HL-60 (cell line): ENCODE data around the gene CCDC24.

Experiments
- DNase-seq, 2 experiments: peaks; one replicate each; pipeline ENCODE4 v3.0.0-alpha.2; 2010 to 2020; ENCODE audit warnings: low read depth in 1 of 2, low spot score in 1 of 2
- H3K27ac ChIP-seq: fragments of 250-450 bp; sonication (Bioruptor Pico); replicated peaks from 2 replicates; pipeline ENCODE4 v1.5.1; 2020; ENCODE audit warnings: mild to moderate bottlenecking, moderate library complexity
- H3K27me3 ChIP-seq: fragments of 250-450 bp; sonication (Bioruptor Pico); 2 replicates; pipeline ENCODE4 v1.5.1; 2021; ENCODE audit warnings: mild to moderate bottlenecking, moderate library complexity; ENCODE audit not compliant: insufficient read depth, poor library complexity, severe bottlenecking
- H3K4me3 ChIP-seq: replicated peaks from 2 replicates; pipeline ENCODE4 v1.5.1; 2011; ENCODE audit warnings: mild to moderate bottlenecking, control low read depth, low read length; ENCODE audit not compliant: insufficient read depth
- GABPA ChIP-seq: IDR thresholded peaks from 2 replicates; pipeline ENCODE4 v1.6.1; 2012; ENCODE audit warnings: low read depth
- POLR2AphosphoS5 ChIP-seq: IDR thresholded peaks from 2 replicates; pipeline ENCODE4 v1.6.1; 2012; ENCODE audit warnings: low read depth
- SPI1 ChIP-seq: IDR thresholded peaks from 2 replicates; pipeline ENCODE4 v1.6.1; 2012; ENCODE audit warnings: low read depth, mild to moderate bottlenecking, borderline replicate concordance
- TF ChIP-seq, protein P1 (sequence below): IDR thresholded peaks from 2 replicates; pipeline ENCODE4 v1.6.1; 2012; ENCODE audit warnings: low read depth; ENCODE audit not compliant: insufficient replicate concordance
- TF ChIP-seq, protein P2 (sequence below): IDR thresholded peaks from one replicate; pipeline ENCODE4 v1.5.1; 2011; ENCODE audit warnings: low read length, control low read depth, inconsistent platforms; ENCODE audit not compliant: insufficient read depth

The CCDC24 gene

DNA sequence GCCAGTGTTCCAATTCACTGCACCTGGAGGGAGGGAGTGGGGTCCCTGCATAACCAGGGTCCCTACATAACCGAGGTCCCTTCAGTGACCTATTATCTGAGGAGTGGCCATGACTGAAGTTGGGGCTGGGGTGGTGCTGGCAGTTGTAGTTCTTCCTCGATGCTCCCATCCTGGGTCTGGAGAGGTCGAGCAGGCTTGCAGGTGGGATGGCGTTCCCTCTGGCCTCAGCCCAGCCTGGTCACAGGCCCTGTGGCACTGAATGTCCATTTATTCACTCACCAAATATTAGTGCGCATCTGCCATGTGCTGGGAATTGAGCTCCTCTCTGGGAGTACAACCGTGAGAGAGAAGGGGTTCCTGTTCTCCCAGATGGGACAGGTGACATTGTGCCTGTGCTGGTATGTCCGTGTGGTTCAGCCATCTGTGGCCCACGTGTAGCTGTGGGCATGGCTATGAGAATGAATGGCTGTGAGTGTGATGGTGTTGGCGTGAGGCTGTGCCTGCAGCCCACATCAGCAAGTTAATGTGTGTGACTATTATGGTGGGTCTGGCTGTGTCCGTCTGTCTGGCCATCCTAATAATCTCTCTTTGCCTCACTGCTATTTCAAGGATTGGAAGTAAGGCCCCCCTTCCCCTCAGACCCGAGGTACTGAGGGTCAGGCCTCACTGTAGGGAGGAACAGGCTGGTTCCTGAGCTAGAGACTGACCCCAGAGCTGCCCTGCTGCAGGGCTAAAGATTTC is 43.7 kb downstream of the CCDC24 start:
- no peak for DNase-seq
- Histone ChIP-seq H3K27me3 (no peaks in the 10 kb centered on the region), H3K27ac (no peak overlapping the region), H3K4me3 (no peak overlapping the region)
- no peak for TF ChIP-seq SPI1
- no peak for TF ChIP-seq GABPA
- TF ChIP-seq, protein P1, sequence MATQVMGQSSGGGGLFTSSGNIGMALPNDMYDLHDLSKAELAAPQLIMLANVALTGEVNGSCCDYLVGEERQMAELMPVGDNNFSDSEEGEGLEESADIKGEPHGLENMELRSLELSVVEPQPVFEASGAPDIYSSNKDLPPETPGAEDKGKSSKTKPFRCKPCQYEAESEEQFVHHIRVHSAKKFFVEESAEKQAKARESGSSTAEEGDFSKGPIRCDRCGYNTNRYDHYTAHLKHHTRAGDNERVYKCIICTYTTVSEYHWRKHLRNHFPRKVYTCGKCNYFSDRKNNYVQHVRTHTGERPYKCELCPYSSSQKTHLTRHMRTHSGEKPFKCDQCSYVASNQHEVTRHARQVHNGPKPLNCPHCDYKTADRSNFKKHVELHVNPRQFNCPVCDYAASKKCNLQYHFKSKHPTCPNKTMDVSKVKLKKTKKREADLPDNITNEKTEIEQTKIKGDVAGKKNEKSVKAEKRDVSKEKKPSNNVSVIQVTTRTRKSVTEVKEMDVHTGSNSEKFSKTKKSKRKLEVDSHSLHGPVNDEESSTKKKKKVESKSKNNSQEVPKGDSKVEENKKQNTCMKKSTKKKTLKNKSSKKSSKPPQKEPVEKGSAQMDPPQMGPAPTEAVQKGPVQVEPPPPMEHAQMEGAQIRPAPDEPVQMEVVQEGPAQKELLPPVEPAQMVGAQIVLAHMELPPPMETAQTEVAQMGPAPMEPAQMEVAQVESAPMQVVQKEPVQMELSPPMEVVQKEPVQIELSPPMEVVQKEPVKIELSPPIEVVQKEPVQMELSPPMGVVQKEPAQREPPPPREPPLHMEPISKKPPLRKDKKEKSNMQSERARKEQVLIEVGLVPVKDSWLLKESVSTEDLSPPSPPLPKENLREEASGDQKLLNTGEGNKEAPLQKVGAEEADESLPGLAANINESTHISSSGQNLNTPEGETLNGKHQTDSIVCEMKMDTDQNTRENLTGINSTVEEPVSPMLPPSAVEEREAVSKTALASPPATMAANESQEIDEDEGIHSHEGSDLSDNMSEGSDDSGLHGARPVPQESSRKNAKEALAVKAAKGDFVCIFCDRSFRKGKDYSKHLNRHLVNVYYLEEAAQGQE, result no peak
- TF ChIP-seq POLR2AphosphoS5, result no peak
- TF ChIP-seq, protein P2, sequence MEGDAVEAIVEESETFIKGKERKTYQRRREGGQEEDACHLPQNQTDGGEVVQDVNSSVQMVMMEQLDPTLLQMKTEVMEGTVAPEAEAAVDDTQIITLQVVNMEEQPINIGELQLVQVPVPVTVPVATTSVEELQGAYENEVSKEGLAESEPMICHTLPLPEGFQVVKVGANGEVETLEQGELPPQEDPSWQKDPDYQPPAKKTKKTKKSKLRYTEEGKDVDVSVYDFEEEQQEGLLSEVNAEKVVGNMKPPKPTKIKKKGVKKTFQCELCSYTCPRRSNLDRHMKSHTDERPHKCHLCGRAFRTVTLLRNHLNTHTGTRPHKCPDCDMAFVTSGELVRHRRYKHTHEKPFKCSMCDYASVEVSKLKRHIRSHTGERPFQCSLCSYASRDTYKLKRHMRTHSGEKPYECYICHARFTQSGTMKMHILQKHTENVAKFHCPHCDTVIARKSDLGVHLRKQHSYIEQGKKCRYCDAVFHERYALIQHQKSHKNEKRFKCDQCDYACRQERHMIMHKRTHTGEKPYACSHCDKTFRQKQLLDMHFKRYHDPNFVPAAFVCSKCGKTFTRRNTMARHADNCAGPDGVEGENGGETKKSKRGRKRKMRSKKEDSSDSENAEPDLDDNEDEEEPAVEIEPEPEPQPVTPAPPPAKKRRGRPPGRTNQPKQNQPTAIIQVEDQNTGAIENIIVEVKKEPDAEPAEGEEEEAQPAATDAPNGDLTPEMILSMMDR, result no peak

DNA sequence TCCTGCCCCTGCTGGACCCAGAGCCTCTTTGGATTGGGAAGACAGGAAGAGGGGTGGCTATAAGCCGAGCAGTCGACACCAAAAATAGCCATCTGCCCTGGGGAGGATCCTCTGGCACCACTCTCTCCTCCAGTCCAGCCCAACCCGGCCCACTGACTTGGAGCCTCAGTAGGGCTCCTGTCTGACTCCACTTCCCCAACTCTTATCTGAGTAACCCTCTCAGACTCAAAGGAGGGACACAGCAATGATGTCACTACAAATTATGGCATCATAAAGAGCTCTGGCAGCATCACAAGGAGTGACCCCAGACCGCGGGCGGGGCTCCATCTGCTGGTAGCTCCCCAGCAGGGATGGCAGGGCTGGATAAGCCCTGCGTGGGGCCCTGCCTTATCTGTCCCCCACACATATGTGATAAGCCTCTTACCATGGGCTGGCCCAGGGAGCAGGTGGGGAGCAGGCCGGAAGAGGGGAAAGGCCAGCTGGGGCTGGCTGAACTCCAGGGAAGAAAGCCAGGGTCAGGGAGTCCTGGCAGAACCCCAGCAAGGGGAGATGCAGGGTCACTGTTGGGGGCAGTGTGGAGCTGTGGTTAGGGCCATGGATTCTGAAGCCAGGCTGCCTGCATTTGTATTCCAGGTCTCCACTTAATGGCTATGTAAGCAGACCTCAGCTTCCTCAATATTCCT is 44.5 kb downstream of the CCDC24 start:
- H3K4me3 ChIP-seq, result no peak overlapping the region
- no peak for DNase-seq
- H3K27me3 ChIP-seq, result no peaks in the 10 kb centered on the region
- TF ChIP-seq, protein P2, result no peak
- no peak for TF ChIP-seq POLR2AphosphoS5
- TF ChIP-seq GABPA, result no peak
- no peak for TF ChIP-seq SPI1
- TF ChIP-seq, protein P1, result no peak
- no peak overlapping the region for H3K27ac ChIP-seq

DNA sequence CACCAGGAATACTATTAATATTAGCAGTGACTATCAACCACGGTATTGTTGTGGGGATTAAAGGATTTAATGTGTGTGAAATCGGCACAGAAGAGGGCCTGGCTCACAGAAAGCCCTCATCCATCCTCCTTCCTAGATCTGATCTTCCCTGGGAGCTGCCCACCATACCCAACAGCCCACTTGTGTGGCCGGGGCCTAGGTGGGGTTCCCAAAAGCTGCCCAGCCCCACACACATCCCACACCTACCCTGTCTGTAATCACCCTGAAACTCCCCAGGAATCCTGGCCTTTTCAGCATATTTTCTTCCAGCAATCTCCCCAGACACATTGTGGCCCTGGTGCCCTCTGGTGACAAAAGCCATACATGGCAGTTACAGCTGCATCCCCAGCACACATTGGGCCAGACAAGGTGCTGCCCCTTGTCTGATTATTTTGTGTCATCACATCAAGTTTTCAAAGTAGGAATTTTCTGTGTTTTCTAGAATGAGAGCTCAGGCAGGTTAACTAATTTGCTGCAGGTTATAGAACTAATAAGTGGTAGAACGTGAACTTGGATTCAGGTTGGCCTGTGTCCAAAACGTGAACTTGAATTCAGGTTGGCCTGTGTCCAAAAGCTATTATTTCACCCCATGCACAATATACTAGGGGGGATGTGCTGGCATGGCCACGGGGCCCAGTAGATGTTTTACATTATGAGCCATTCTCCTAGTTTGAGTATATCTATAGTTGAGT is 45.2 kb downstream of the CCDC24 start:
- TF ChIP-seq POLR2AphosphoS5, result no peak
- TF ChIP-seq, protein P2, result peak; percentile 85
- H3K27ac ChIP-seq, result no peak overlapping the region
- H3K4me3 ChIP-seq, result no peak overlapping the region
- DNase-seq, result peak in 1 of 2 experiments; percentile 69
- H3K27me3 ChIP-seq, result no peaks in the 10 kb centered on the region
